Inflammatory macrophage treated with lipopolysaccharide for 4 hours (primary cell): ENCODE data around the gene FAM111B.
A peak's percentile ranks its signal among the peaks of the same experiment; 100 is the strongest.
"Not testable (repeated sequence)": the region's sequence is repeated elsewhere in the genome, so short reads cannot be mapped to it uniquely, and the experiment has no call there.

Experiments
- DNase-seq: peaks from one replicate; pipeline ENCODE4 v3.0.0-alpha.2; 2020

The FAM111B gene

GRCh38 chr11:59102259-59102765 is 4.7 kb upstream of the FAM111B start:
- DNase-seq = peak; percentile 69

- not testable (repeated sequence) for DNase-seq
Measured at GRCh38 chr11:59107721-59108120, 684 bp downstream of the FAM111B start.

- DNase-seq = no peak
Measured at GRCh38 chr11:59112494-59112893, 5.5 kb downstream of the FAM111B start.

DNA sequence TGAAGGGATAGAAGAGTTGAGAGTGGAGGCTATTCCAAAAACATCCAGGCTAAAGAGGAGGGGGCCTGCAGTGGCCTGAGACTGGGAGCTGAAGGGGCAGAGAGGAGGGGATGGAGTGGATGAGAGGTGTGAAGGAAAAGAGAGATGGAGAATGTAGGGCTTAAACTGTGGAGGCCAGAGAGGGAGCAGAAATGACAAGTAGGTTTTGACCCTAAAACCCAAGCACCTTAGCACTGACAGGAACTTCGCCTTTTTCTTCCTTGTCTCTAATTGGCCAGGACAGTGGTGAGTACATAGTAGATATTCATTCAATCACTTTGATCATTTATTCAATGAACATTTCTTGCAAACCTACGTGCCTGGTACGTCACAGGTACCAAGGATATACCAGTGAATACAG is 7.3 kb downstream of the FAM111B start:
- DNase-seq = no peak

GRCh38 chr11:59115553-59115952 is 8.5 kb downstream of the FAM111B start:
- DNase-seq = no peak

DNA sequence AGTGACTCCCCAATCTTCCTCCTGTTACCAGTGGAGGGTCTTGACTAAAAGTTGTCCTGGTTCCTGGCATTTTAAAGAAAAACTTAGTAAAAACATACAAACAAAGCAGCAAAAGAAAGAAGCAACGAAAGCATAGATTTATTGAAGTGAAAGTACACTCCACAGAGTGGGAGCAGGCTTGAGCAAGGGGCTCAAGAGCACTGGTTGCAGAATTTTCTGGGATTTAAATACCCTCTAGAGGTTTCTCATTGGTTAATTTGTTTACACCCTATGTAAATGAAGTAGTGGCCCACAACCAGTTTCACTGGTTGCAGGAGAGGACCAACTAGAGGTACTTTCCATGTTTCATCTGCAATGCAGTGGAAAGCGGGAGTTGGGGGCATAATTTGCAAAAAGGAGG is 10.7 kb downstream of the FAM111B start:
- DNase-seq = no peak

DNA sequence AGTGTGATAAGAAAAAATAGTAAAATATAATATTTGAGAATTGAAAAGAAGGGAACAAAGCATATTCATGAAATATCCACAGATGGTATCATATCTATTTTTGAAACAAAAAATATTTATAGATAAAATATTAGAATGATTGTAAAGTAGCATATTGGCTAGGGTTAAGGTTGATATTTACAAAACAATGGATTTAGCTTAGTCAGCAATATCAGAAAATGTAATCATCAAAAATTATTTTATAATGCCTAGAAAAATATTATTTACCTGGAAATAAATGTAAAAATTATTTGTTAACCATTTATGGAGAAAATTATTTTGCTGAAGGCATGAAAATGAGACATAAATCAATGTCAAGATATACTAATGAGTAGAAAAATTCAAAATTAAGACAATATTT is 12.8 kb downstream of the FAM111B start:
- DNase-seq = no peak

DNA sequence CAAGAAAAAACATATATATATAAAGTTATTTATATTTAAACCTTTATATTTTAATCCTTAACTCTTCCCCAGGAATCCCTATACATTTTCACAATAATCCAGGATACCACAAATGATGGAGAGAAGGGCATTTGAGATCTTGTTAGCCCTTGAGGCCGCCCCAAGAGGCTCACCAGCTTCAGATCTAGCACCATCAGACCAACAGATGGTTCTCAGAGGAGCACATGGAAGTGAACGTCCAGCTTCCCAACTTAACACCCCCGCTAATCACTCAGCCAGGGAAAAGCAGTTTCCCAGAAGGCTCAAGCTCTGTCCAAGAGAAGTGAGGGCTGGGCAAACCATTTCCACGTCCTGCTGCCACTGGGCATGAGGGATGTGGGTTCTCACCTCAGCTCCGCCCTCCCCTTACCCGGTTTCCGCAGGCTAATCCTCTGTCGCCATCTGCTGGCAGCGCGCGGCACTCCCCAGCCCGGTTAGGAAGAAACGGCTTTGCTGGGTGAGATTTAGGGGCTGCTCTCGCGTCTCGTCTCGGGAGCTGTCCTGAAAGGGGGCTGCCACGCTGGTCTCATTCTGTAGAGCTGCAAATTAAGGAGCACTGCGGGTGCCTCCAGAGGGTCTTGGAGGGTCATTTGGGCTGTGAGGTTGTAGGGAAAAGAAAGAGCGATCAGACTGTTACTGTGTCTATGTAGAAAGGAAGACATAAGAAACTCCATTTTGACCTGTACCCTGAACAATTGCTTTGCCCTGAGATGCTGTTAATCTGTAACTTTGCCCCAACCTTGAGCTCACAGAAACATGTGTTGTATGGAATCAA is 28.8 kb downstream of the FAM111B start:
- peak; percentile 69 for DNase-seq

DNA sequence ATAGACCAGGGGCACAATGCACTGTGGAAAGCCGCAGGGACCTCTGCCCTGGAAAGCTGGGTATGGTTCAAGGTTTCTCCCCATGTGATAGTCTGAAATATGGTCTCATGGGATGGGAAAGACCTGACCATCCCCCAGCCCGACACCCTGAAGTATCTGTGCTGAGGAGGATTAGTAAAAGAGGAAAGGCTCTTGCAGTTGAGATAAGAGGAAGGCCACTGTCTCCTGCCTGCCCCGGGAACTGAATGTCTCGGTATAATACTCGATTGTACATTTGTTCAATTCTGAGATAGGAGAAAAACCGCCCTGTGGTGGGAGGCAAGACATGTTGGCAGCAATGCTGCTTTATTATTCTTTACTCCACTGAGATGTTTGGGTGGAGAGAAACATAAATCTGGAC is 29.5 kb downstream of the FAM111B start:
- DNase-seq = not testable (repeated sequence)

GRCh38 chr11:59137190-59137589 is 30.2 kb downstream of the FAM111B start:
- no peak for DNase-seq

DNA sequence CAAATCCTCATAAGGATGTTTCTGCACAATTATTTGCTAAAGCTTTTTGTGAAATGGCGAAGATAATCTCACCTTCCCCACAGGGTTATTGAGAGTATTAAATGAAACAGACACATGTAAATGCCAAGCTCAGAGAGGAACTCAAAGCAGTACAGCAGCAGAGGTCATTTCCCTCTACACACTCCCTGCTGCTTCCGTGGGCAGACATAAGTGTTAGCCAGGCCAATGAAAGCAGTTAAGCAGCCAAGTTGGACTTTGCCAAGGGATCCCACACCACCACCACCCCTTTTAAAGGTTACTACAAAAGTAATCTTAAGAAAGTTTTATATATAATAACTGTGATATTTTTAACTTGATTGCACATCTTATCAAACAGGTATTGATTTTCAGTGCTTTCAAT is 31.6 kb downstream of the FAM111B start:
- DNase-seq = no peak

DNA sequence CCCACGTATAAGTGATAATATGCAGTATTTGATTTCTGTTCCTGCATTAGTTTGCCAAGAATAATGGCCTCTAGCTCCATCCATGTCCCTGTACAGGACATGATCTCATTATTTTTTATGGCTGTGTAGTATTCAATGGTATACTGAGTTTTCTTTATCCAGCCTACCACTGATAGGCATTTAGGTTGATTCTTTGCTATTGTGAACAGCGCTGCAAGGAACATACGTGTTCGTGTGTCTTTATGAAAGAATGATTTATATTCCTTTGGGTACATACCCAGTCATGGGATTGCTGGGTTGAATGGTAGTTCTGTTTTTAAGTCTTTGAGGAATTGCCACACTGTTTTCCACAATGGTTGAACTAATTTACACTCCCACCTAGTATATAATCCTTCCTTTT is 34.2 kb downstream of the FAM111B start:
- DNase-seq = no peak

- no peak for DNase-seq
Measured at GRCh38 chr11:59141673-59142460, 34.8 kb downstream of the FAM111B start.

- peak; percentile 93 for DNase-seq
Measured at GRCh38 chr11:59142530-59143507, 35.8 kb downstream of the FAM111B start, which contains the start of gene FAM111A. TSS of gene FAM111A (plus strand) at chr11:59142856. CDS start at chr11:59148873, 6,017 bp downstream.

DNA sequence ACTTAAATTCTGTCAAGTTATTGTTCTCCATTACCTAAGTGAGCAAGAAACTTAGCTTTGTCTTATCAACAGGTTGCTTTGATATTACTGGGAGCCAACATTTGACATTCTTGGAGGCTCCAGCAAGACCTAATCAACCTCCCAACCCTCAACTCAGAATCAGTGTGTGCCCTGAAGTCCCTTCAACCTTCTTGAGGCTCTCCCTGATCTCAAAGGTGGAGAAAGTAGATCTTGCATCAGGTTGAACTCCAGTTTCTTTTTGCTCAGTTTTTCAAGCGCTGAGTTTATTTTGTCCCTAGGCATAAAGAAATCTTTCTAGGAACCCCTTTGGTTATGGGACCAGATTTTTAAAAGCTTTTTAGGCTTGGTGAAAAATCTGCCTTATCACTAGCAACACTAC is 37.1 kb downstream of the FAM111B start:
- no peak for DNase-seq

DNA sequence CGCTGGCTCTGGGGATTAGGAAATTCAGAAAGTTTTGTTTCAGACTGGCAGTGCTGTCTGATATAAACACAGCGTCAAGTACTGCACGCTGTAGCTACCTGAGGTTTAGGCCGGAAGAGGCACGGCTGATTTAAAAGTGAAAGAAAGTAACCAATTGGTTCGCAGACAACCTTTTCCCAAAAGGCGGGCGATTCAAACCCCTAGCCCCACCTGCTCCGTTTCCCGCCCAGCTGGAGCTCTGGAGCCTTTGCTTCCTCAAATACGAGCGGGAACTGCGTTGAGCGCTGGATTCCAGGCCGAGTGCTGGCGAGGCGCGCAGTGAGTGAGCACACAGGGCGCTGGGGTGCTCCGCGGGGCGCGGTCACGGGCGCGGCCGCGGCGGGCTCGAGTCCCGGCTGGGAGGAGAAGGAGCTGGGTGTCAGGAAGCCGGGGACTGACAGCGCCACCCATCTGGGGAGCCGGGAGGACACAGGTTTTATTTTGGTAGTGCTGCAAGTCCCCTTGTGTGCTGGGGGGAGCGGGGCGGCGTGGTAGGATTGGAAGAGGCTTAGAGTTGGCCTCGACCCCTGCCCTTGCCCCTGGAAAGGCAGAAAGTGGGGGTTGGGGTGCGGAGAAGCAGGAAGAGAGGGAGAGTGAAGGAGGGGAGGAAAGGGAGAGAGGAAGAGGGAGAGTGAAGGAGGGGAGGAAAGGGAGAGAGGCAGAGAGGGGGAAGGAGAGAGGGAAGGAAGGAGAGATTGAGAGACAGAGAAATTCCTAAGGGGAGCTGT is 37.7 kb downstream of the FAM111B start:
- peak; percentile 88 for DNase-seq

GRCh38 chr11:59145534-59145933 is 38.5 kb downstream of the FAM111B start:
- peak; percentile 91 for DNase-seq

- DNase-seq = no peak
Measured at GRCh38 chr11:59151761-59152160, 44.7 kb downstream of the FAM111B start.

GRCh38 chr11:59152312-59152951 is 45.4 kb downstream of the FAM111B start:
- peak; percentile 75 for DNase-seq

DNA sequence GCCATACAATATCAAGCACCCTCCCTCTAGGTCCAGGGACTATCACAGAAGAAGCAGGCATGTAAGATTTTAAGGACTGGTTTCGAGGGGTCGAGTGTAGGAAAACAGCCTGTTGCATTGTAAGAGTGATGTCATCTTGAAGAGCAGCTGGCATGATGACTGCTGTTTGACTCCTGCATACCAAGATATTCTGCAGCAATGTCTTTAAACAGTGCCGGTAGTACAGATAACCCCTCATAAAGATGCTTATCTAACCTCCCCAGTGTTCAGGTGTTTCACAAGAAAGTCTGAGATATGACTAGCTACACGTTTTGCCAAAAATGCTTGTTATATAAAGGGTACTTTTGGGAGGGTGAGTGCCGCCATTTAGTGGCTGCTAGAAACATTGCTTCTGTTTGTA is 47.6 kb downstream of the FAM111B start:
- DNase-seq = no peak

GRCh38 chr11:59157433-59157832 is 50.4 kb downstream of the FAM111B start:
- no peak for DNase-seq
